ENCODE measurements around the gene NAALADL2.

NAALADL2 gene

GRCh38 chr3:174826069-174826468, 33.1 kb upstream of the NAALADL2 start:
- Histone ChIP-seq H3K27ac (no peak overlapping the region), H3K4me3 (no peak overlapping the region)
- no peak for TF ChIP-seq CTCF (IDR thresholded peaks at IDR 0.05)
- DNase-seq (ENCODE audit: low spot score), result no peak

- no peak for DNase-seq (ENCODE audit: low spot score)
- Histone ChIP-seq H3K27ac (no peak overlapping the region), H3K4me3 (no peak overlapping the region)
- no peak for TF ChIP-seq CTCF (IDR thresholded peaks at IDR 0.05)
Observed at GRCh38 chr3:174844746-174845145, 14.4 kb upstream of the NAALADL2 start.

GRCh38 chr3:174846055-174846454, 13.1 kb upstream of the NAALADL2 start:
- DNase-seq (ENCODE audit: low spot score), result no peak
- Histone ChIP-seq H3K4me3 (no peak overlapping the region), H3K27ac (no peak overlapping the region)
- no peak for TF ChIP-seq CTCF (IDR thresholded peaks at IDR 0.05)

GRCh38 chr3:174854987-174855386, 4.1 kb upstream of the NAALADL2 start:
- no peak overlapping the region for H3K27ac ChIP-seq
- no peak for DNase-seq (ENCODE audit: low spot score)
- H3K4me3 ChIP-seq, result no peak overlapping the region
- no peak for TF ChIP-seq CTCF (IDR thresholded peaks at IDR 0.05)

- H3K4me3 ChIP-seq, result no peak overlapping the region
- H3K27ac ChIP-seq, result no peak overlapping the region
- no peak for TF ChIP-seq CTCF (IDR thresholded peaks at IDR 0.05)
- no peak for DNase-seq (ENCODE audit: low spot score)
Observed at GRCh38 chr3:174857301-174857700, 1.8 kb upstream of the NAALADL2 start.

- Histone ChIP-seq H3K4me3 (no peak overlapping the region), H3K27ac (no peak overlapping the region)
- no peak for TF ChIP-seq CTCF (IDR thresholded peaks at IDR 0.05)
- no peak for DNase-seq (ENCODE audit: low spot score)
Observed at GRCh38 chr3:174858353-174858752, 781 bp upstream of the NAALADL2 start.

GRCh38 chr3:174859756-174860155, 622 bp downstream of the NAALADL2 start:
- no peak overlapping the region for H3K27ac ChIP-seq
- no peak for DNase-seq (ENCODE audit: low spot score)
- no peak overlapping the region for H3K4me3 ChIP-seq
- no peak for TF ChIP-seq CTCF (IDR thresholded peaks at IDR 0.05)
